K562 (cell line): Measurements from ENCODE around the gene EPHB1. TPM values are rescaled to one million over a fixed set of nuclear protein-coding genes. Genes with fewer than 3 reads are reported as not detected.

Source experiments
- ATAC-seq: fragments of 200-7000 bp; cut with Tn5 transposase; 3 replicates; pipeline ENCODE4 v1.9.1; 2020; ENCODE audit warnings: moderate library complexity
- BruUV-seq: library from RNA; stranded (reverse); fragments of 400-500 nt; replicated peaks from 2 replicates; lab custom pipeline; 2021; lab: Mats Ljungman, UMichigan
- CTCF ChIA-PET: fragments of 300-600 bp; formaldehyde crosslinking; extraction: SDS; loops from one replicate; lab custom pipeline; 2021; ENCODE audit warnings: low intra/inter-chr PET ratio; lab: Yijun Ruan, JAX
- POLR2A ChIA-PET: fragments of 300-600, 350-650 bp; sonication (Branson Sonifier 250); formaldehyde crosslinking; extraction: SDS; loops from one replicate; lab custom pipeline; 2021; ENCODE audit warnings: antibody characterized with exemption, inconsistent platforms; lab: Yijun Ruan, JAX
- DNase-seq, 4 experiments: peaks; one replicate each; pipeline versions ENCODE4 v3.0.0 to v3.0.0-alpha.2; 2011 to 2018; ENCODE audit warnings: low spot score in 3 of 4, mixed read lengths in 3 of 4; ENCODE audit errors: extremely low read depth in 1 of 4
- FAIRE-seq: peaks from 2 replicates; lab custom pipeline; 2011; peaks lifted over from hg19 to GRCh38; lab: Jason Lieb, UNC
- H2AFZ ChIP-seq: 2 replicates; pipeline ENCODE4 v1.6.0; 2011; ENCODE audit warnings: low read depth, low read length, control low read depth, inconsistent platforms
- H3K27ac ChIP-seq: fragments of 200-600 bp; 3 replicates; pipeline ENCODE4 v1.8.0; 2011; ENCODE audit warnings: low read depth, mild to moderate bottlenecking, control low read depth, inconsistent platforms, low read length, moderate library complexity, mixed read lengths; ENCODE audit errors: extremely low read depth
- H3K27me3 ChIP-seq, 2 experiments: fragments of 300-600 bp in 1 of 2; 2 replicates in 1 of 2; 3 replicates in 1 of 2; pipeline versions ENCODE4 v1.6.0 to v1.8.0; 2011; ENCODE audit warnings: inconsistent platforms in 2 of 2, low read length in 2 of 2, mild to moderate bottlenecking in 1 of 2, mixed read lengths in 1 of 2, moderate library complexity in 1 of 2; ENCODE audit not compliant: control insufficient read depth in 2 of 2, insufficient read depth in 2 of 2
- H3K36me3 ChIP-seq: fragments of 300-600 bp; 3 replicates; pipeline ENCODE4 v1.8.0; 2011; ENCODE audit warnings: mild to moderate bottlenecking, low read length, inconsistent platforms; ENCODE audit not compliant: control insufficient read depth, insufficient read depth
- H3K4me1 ChIP-seq, 2 experiments: fragments of 200-600 bp in 1 of 2; replicated peaks in 1 of 2; 2 replicates in 1 of 2; 3 replicates in 1 of 2; pipeline versions ENCODE4 v1.5.1 to v1.8.0; 2011; ENCODE audit warnings: inconsistent platforms in 2 of 2, low read length in 2 of 2, mild to moderate bottlenecking in 1 of 2, mixed read lengths in 1 of 2, moderate library complexity in 1 of 2; ENCODE audit not compliant: control insufficient read depth in 2 of 2, insufficient read depth in 2 of 2
- H3K4me2 ChIP-seq: 2 replicates; pipeline ENCODE4 v1.6.1; 2011; ENCODE audit warnings: low read length, control low read depth, inconsistent platforms, mixed read lengths; ENCODE audit not compliant: insufficient read depth
- H3K4me3 ChIP-seq: fragments of 200-600 bp; sonication (generic), shearing (Covaris generic); 2 replicates; pipeline ENCODE4 v1.5.1; 2016; ENCODE audit warnings: control low read depth, inconsistent platforms
- H3K79me2 ChIP-seq: fragments of 200-600 bp; 3 replicates; pipeline ENCODE4 v1.8.0; 2011; ENCODE audit warnings: low read length, inconsistent platforms; ENCODE audit not compliant: control insufficient read depth, insufficient read depth
- H3K9ac ChIP-seq, 2 experiments: 2 replicates each; pipeline versions ENCODE4 v1.6.0 to v1.6.1; 2011; ENCODE audit warnings: low read depth in 2 of 2, low read length in 2 of 2, control low read depth in 1 of 2, inconsistent platforms in 1 of 2, mild to moderate bottlenecking in 1 of 2, mixed read lengths in 1 of 2; ENCODE audit not compliant: insufficient read depth in 1 of 2
- H3K9me1 ChIP-seq: one replicate; pipeline ENCODE4 v1.6.0; 2011; ENCODE audit warnings: inconsistent platforms, mild to moderate bottlenecking, low read length, moderate library complexity; ENCODE audit not compliant: control insufficient read depth, insufficient read depth
- H3K9me3 ChIP-seq: replicated peaks from 2 replicates; pipeline ENCODE4 v1.5.1; 2011; ENCODE audit warnings: low read depth, low read length, inconsistent platforms; ENCODE audit not compliant: control insufficient read depth, insufficient read depth
- H4K20me1 ChIP-seq: replicated peaks from 2 replicates; pipeline ENCODE4 v1.6.1; 2011; ENCODE audit warnings: low read length, inconsistent platforms, mixed read lengths; ENCODE audit not compliant: control insufficient read depth, insufficient read depth
- DPF2 ChIP-seq: fragments of 450-650 bp; IDR thresholded peaks from 2 replicates; pipeline ENCODE4 v1.6.1; 2016
- ETS2 ChIP-seq: IDR thresholded peaks from 2 replicates; pipeline ENCODE4 v1.6.1; 2016; ENCODE audit warnings: borderline replicate concordance, missing genetic modification characterization, mild to moderate bottlenecking, moderate library complexity, missing compliant biosample characterization; ENCODE audit not compliant: poor library complexity, severe bottlenecking
- KDM4B ChIP-seq, 2 experiments: fragments of 450-650 bp in 1 of 2; sonication (generic) in 1 of 2; IDR thresholded peaks; 2 replicates each; pipeline ENCODE4 v1.6.1; 2016 to 2017; ENCODE audit warnings: borderline replicate concordance in 2 of 2, antibody characterized with exemption in 1 of 2, low read depth in 1 of 2, mild to moderate bottlenecking in 1 of 2
- MTF1 ChIP-seq: fragments of 250-450 bp; sonication (Bioruptor Pico); IDR thresholded peaks from 2 replicates; pipeline ENCODE4 v1.9.0; 2021; ENCODE audit warnings: moderate library complexity, mild to moderate bottlenecking, inconsistent platforms, borderline replicate concordance
- MYBL2 ChIP-seq, 2 experiments: fragments of 450-650 bp in 1 of 2; sonication (generic) in 1 of 2; formaldehyde crosslinking in 1 of 2; IDR thresholded peaks; 2 replicates each; pipeline versions ENCODE4 v1.6.1 to v1.8.1; 2017 to 2022; ENCODE audit warnings: borderline replicate concordance in 1 of 2, inconsistent platforms in 1 of 2, low read depth in 1 of 2, mild to moderate bottlenecking in 1 of 2, missing genetic modification reagents in 1 of 2, moderate library complexity in 1 of 2
- NCOA4 ChIP-seq: fragments of 450-650 bp; IDR thresholded peaks from 2 replicates; pipeline ENCODE4 v1.6.1; 2018; ENCODE audit warnings: mild to moderate bottlenecking; ENCODE audit not compliant: partially characterized antibody
- NELFE ChIP-seq: IDR thresholded peaks from 2 replicates; pipeline ENCODE4 v1.6.1; 2011; ENCODE audit warnings: mild to moderate bottlenecking; ENCODE audit not compliant: insufficient read depth, insufficient read length
- POLR3A ChIP-seq: IDR thresholded peaks from 2 replicates; pipeline ENCODE4 v1.6.1; 2011; ENCODE audit warnings: borderline replicate concordance, mild to moderate bottlenecking, moderate library complexity; ENCODE audit not compliant: insufficient read length, insufficient read depth; ENCODE audit errors: extremely low read depth
- SMC3 ChIP-seq: conservative IDR thresholded peaks from 2 replicates; pipeline ENCODE4 v1.6.1; 2011; ENCODE audit warnings: low read depth, low read length, improper control_type of control experiment; ENCODE audit not compliant: insufficient read depth
- SREBF2 ChIP-seq: sonication (generic); formaldehyde crosslinking; IDR thresholded peaks from 2 replicates; pipeline ENCODE4 v1.4.0; 2020; ENCODE audit warnings: mild to moderate bottlenecking, missing genetic modification reagents
- TAF9B ChIP-seq: fragments of 450-650 bp; IDR thresholded peaks from 2 replicates; pipeline ENCODE4 v1.6.1; 2018; ENCODE audit warnings: mild to moderate bottlenecking; ENCODE audit not compliant: partially characterized antibody
- TCF15 ChIP-seq: fragments of 250-450 bp; sonication (Bioruptor Pico); IDR thresholded peaks from 2 replicates; pipeline ENCODE4 v1.8.0; 2022; ENCODE audit warnings: moderate library complexity, mild to moderate bottlenecking, inconsistent platforms
- TCF3 ChIP-seq: sonication (generic); formaldehyde crosslinking; IDR thresholded peaks from 2 replicates; pipeline ENCODE4 v1.4.0; 2020; ENCODE audit warnings: mild to moderate bottlenecking, missing genetic modification reagents
- VEZF1 ChIP-seq: fragments of 200-800 bp; sonication (Bioruptor generic); IDR thresholded peaks from 2 replicates; pipeline ENCODE4 v1.6.1; 2017; ENCODE audit warnings: missing genetic modification characterization, missing compliant biosample characterization
- ZBTB49 ChIP-seq: sonication (generic); formaldehyde crosslinking; IDR thresholded peaks from 2 replicates; pipeline ENCODE4 v1.8.0; 2022; ENCODE audit warnings: missing genetic modification reagents, mild to moderate bottlenecking, borderline replicate concordance
- WGBS: fragments of 100-300 bp; shearing (Covaris generic); methylation state at CpG from one replicate; pipeline ENCODE4 v1.1.6; 2016; ENCODE audit warnings: low coverage, mixed read lengths; ENCODE audit not compliant: insufficient coverage; ENCODE audit errors: missing lambda C conversion rate; 5-methylcytosine and 5-hydroxymethylcytosine counted together
- in situ Hi-C: fragments of 300-500 bp; cut with MboI; formaldehyde crosslinking; loops from 4 replicates; pipeline ENCODE4 v1.15.0; 2018; ENCODE audit warnings: inconsistent platforms, mixed read lengths
- intact Hi-C: fragments of 100-400 bp; cut with micrococcal nuclease; formaldehyde crosslinking; loops from 2 replicates; pipeline ENCODE4 v1.14.2; 2022
- polyA plus RNA-seq, 8 experiments: library from polyadenylated mRNA; depleted of rRNA in 4 of 8; stranded (reverse) in 5 of 8; unstranded in 3 of 8; fragments of >200 nt; fragmentation: Nextera tagmentation in 2 of 8; fragmentation: Illumina TruSeq in 1 of 8; extraction: Ambion mirVana in 2 of 8; extraction: Trizol in 1 of 8; gene quantifications; 2 replicates each; pipeline versions ENCODE4 v1.2.1 to v1.2.3, GENCODE V29; 2011 to 2014; ENCODE audit warnings: inconsistent platforms in 1 of 8, missing spikeins in 1 of 8
- total RNA-seq, 7 experiments: library from RNA; depleted of rRNA in 6 of 7; stranded (reverse); fragments of >200 nt in 6 of 7; fragmentation: Illumina TruSeq in 2 of 7; extraction: Trizol in 2 of 7; gene quantifications; 2 replicates each; pipeline versions ENCODE4 v1.2.1 to v1.2.3, GENCODE V29; 2011 to 2021; ENCODE audit warnings: low replicate concordance in 1 of 7

EPHB1 gene
- total and polyA plus RNA-seq, 9 of the 15 experiments (the other 6 are each of a cell fraction or from before 2014, with no cell fraction given) = 0.29 TPM; not detected in 8

- no peak for TF ChIP-seq MTF1 (CRISPR knock-in tag)
- TF ChIP-seq ZBTB49 (CRISPR knock-in tag) = no peak
These were observed 288.7 kb downstream of the EPHB1 start (continued) for GRCh38 chr3:135083756-135084155.

GRCh38 chr3:135084405-135084804, 289.3 kb downstream of the EPHB1 start:
- H2AFZ ChIP-seq = no peak overlapping the region
- DNase-seq (no peak), ATAC-seq (no peak), FAIRE-seq (no peak)
- TF ChIP-seq TAF9B = no peak
- TF ChIP-seq SMC3 = no peak
- no peak for TF ChIP-seq KDM4B (IDR thresholded peaks at IDR 0.05; ENCODE audit: borderline replicate concordance in 2 of 2, low read depth in 1 of 2)
- no peak for TF ChIP-seq TCF3 (CRISPR knock-in tag)
- no peak for TF ChIP-seq VEZF1 (CRISPR knock-in tag)
- no peak for TF ChIP-seq NELFE
- TF ChIP-seq DPF2 = no peak
- TF ChIP-seq NCOA4 = no peak
- no peak for TF ChIP-seq SREBF2 (CRISPR knock-in tag)
- TF ChIP-seq POLR3A = no peak
- no peak for TF ChIP-seq MYBL2 (IDR thresholded peaks at IDR 0.05; ENCODE audit: low read depth)
- TF ChIP-seq MYBL2 (CRISPR knock-in tag; IDR thresholded peaks at IDR 0.05; ENCODE audit: borderline replicate concordance) = no peak
- TF ChIP-seq TCF15 = no peak
- TF ChIP-seq ETS2 = no peak
- BruUV-seq = no TSS peak
- H3K79me2 ChIP-seq = no peaks in the 10 kb centered on the region
- no peaks in the 10 kb centered on the region for H3K4me1 ChIP-seq
- no peaks in the 10 kb centered on the region for H3K36me3 ChIP-seq
- no peaks in the 10 kb centered on the region for H4K20me1 ChIP-seq
- H3K27me3 ChIP-seq = no peaks in the 10 kb centered on the region
- no peak overlapping the region for H3K4me3 ChIP-seq
- no peak overlapping the region for H3K9ac ChIP-seq
- intact Hi-C loops (loop anchor here (10.0 kb wide), 1 partner anchor 480 kb away; no protein-coding TSS in a partner anchor), in situ Hi-C loops (no loop called here)
- H3K9me1 ChIP-seq = no peaks in the 10 kb centered on the region
- WGBS = 5% methylated on average over 4 of the region's 7 CpGs
- H3K4me2 ChIP-seq = no peak overlapping the region
- no peak overlapping the region for H3K27ac ChIP-seq
- H3K9me3 ChIP-seq = no peaks in the 10 kb centered on the region
- ChIA-PET CTCF (no interaction called here), POLR2A (no interaction called here)
